GM23338 (cell line): ENCODE results near the gene DMRTC2. TPM values are rescaled to one million over a fixed set of nuclear protein-coding genes. Genes with fewer than 3 reads are reported as not detected.

ENCODE experiments used
- ATAC-seq: fragments of 200-7000 bp; cut with Tn5 transposase; 3 replicates; pipeline ENCODE4 v1.9.1; 2020
- DNase-seq: peaks from one replicate; pipeline ENCODE4 v3.0.0-alpha.2; 2015; ENCODE audit warnings: low spot score
- H2AFZ ChIP-seq: fragments of 200-600 bp; sonication (generic); 2 replicates; pipeline ENCODE4 v1.8.0; 2016; ENCODE audit warnings: antibody characterized with exemption, mild to moderate bottlenecking, moderate library complexity
- H3F3A ChIP-seq: fragments of 200-600 bp; sonication (generic); replicated peaks from 2 replicates; pipeline ENCODE4 v1.8.0; 2017; ENCODE audit warnings: antibody characterized with exemption, mixed run types, low read depth
- H3K27ac ChIP-seq: fragments of 200-600 bp; sonication (generic); 2 replicates; pipeline ENCODE4 v1.6.1; 2016; ENCODE audit warnings: low read depth
- H3K27me3 ChIP-seq: fragments of 200-600 bp; sonication (generic); 2 replicates; pipeline ENCODE4 v1.8.0; 2016; ENCODE audit warnings: mild to moderate bottlenecking, mixed run types, moderate library complexity; ENCODE audit not compliant: insufficient read depth
- H3K36me3 ChIP-seq: fragments of 200-600 bp; sonication (generic); 2 replicates; pipeline ENCODE4 v1.8.0; 2016; ENCODE audit warnings: mild to moderate bottlenecking; ENCODE audit not compliant: insufficient read depth
- H3K4me1 ChIP-seq: fragments of 200-600 bp; sonication (generic); 2 replicates; pipeline ENCODE4 v1.8.0; 2016; ENCODE audit warnings: mild to moderate bottlenecking, moderate library complexity; ENCODE audit not compliant: insufficient read depth
- H3K4me2 ChIP-seq: fragments of 200-600 bp; sonication (generic); 2 replicates; pipeline ENCODE4 v1.7.1; 2017; ENCODE audit warnings: mixed run types
- H3K4me3 ChIP-seq: fragments of 200-600 bp; sonication (generic); 2 replicates; pipeline ENCODE4 v1.6.1; 2016; ENCODE audit warnings: mixed run types
- H3K79me2 ChIP-seq: fragments of 200-600 bp; sonication (generic); replicated peaks from 2 replicates; pipeline ENCODE4 v1.8.0; 2017; ENCODE audit warnings: mild to moderate bottlenecking; ENCODE audit not compliant: insufficient read depth
- H3K9me2 ChIP-seq: fragments of 200-600 bp; sonication (generic); 2 replicates; pipeline ENCODE4 v1.8.0; 2017; ENCODE audit not compliant: insufficient read depth
- H4K20me1 ChIP-seq: fragments of 200-600 bp; sonication (generic); replicated peaks from 2 replicates; pipeline ENCODE4 v1.8.0; 2017; ENCODE audit warnings: mild to moderate bottlenecking; ENCODE audit not compliant: insufficient read depth
- H3K27ac Mint-ChIP-seq: 2 replicates; pipeline ENCODE4 v1.8.0; 2020; ENCODE audit warnings: inconsistent platforms, mild to moderate bottlenecking, moderate library complexity, mixed read lengths
- H3K27me3 Mint-ChIP-seq: 3 replicates; pipeline ENCODE4 v1.8.0; 2022; ENCODE audit warnings: low read depth, mild to moderate bottlenecking, moderate library complexity, mixed read lengths, inconsistent platforms; ENCODE audit not compliant: insufficient read depth, poor library complexity
- H3K36me3 Mint-ChIP-seq: 3 replicates; pipeline ENCODE4 v1.8.0; 2021; ENCODE audit warnings: low read depth, mild to moderate bottlenecking, inconsistent platforms, moderate library complexity, mixed read lengths
- H3K4me1 Mint-ChIP-seq: 3 replicates; pipeline ENCODE4 v1.8.0; 2020; ENCODE audit warnings: mild to moderate bottlenecking, inconsistent platforms, mixed read lengths
- H3K4me3 Mint-ChIP-seq: 3 replicates; pipeline ENCODE4 v1.8.0; 2021; ENCODE audit warnings: moderate library complexity, mild to moderate bottlenecking, inconsistent platforms, mixed read lengths
- H3K9me3 Mint-ChIP-seq: 3 replicates; pipeline ENCODE4 v1.8.0; 2020; ENCODE audit warnings: moderate library complexity, mild to moderate bottlenecking, inconsistent platforms, mixed read lengths
- polyA plus RNA-seq: library from polyadenylated mRNA; unstranded; fragments of >200 nt; fragmentation: Nextera tagmentation; extraction: Ambion mirVana; gene quantifications from 2 replicates; pipeline ENCODE4 v1.2.1, GENCODE V29; 2016
- total RNA-seq: library from RNA; depleted of rRNA; stranded (reverse); fragments of >200 nt; shearing (Covaris generic); gene quantifications from 2 replicates; pipeline ENCODE4 v1.2.3, GENCODE V29; 2014
- TF ChIP-seq, protein P1 (sequence below): fragments of 250-450 bp; sonication (Bioruptor Pico); IDR thresholded peaks from 2 replicates; pipeline ENCODE4 v1.5.0; 2020; ENCODE audit warnings: mild to moderate bottlenecking, moderate library complexity

Gene DMRTC2
- total and polyA plus RNA-seq, 2 experiments from 2014 or later = 0.21 TPM; not detected in 1

GRCh38 chr19:41807176-41807575, 37.7 kb upstream of the DMRTC2 start (continued):
- TF ChIP-seq, protein P1, sequence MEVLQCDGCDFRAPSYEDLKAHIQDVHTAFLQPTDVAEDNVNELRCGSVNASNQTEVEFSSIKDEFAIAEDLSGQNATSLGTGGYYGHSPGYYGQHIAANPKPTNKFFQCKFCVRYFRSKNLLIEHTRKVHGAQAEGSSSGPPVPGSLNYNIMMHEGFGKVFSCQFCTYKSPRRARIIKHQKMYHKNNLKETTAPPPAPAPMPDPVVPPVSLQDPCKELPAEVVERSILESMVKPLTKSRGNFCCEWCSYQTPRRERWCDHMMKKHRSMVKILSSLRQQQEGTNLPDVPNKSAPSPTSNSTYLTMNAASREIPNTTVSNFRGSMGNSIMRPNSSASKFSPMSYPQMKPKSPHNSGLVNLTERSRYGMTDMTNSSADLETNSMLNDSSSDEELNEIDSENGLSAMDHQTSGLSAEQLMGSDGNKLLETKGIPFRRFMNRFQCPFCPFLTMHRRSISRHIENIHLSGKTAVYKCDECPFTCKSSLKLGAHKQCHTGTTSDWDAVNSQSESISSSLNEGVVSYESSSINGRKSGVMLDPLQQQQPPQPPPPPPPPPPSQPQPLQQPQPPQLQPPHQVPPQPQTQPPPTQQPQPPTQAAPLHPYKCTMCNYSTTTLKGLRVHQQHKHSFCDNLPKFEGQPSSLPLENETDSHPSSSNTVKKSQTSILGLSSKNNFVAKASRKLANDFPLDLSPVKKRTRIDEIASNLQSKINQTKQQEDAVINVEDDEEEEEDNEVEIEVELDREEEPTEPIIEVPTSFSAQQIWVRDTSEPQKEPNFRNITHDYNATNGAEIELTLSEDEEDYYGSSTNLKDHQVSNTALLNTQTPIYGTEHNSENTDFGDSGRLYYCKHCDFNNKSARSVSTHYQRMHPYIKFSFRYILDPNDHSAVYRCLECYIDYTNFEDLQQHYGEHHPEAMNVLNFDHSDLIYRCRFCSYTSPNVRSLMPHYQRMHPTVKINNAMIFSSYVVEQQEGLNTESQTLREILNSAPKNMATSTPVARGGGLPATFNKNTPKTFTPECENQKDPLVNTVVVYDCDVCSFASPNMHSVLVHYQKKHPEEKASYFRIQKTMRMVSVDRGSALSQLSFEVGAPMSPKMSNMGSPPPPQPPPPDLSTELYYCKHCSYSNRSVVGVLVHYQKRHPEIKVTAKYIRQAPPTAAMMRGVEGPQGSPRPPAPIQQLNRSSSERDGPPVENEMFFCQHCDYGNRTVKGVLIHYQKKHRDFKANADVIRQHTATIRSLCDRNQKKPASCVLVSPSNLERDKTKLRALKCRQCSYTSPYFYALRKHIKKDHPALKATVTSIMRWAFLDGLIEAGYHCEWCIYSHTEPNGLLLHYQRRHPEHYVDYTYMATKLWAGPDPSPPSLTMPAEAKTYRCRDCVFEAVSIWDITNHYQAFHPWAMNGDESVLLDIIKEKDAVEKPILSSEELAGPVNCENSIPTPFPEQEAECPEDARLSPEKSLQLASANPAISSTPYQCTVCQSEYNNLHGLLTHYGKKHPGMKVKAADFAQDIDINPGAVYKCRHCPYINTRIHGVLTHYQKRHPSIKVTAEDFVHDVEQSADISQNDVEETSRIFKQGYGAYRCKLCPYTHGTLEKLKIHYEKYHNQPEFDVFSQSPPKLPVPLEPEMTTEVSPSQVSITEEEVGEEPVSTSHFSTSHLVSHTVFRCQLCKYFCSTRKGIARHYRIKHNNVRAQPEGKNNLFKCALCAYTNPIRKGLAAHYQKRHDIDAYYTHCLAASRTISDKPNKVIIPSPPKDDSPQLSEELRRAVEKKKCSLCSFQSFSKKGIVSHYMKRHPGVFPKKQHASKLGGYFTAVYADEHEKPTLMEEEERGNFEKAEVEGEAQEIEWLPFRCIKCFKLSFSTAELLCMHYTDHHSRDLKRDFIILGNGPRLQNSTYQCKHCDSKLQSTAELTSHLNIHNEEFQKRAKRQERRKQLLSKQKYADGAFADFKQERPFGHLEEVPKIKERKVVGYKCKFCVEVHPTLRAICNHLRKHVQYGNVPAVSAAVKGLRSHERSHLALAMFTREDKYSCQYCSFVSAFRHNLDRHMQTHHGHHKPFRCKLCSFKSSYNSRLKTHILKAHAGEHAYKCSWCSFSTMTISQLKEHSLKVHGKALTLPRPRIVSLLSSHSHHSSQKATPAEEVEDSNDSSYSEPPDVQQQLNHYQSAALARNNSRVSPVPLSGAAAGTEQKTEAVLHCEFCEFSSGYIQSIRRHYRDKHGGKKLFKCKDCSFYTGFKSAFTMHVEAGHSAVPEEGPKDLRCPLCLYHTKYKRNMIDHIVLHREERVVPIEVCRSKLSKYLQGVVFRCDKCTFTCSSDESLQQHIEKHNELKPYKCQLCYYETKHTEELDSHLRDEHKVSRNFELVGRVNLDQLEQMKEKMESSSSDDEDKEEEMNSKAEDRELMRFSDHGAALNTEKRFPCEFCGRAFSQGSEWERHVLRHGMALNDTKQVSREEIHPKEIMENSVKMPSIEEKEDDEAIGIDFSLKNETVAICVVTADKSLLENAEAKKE = no peak

GRCh38 chr19:41808663-41809566, 35.9 kb upstream of the DMRTC2 start:
- no peak overlapping the region for H3K4me2 ChIP-seq
- peaks cover 11% of the 10 kb centered on the region for H3K27me3 Mint-ChIP-seq

More at GRCh38 chr19:41808663-41809566, 35.9 kb upstream of the DMRTC2 start:
- Histone ChIP-seq H3F3A (no peaks in the 10 kb centered on the region), H3K27me3 (no peaks in the 10 kb centered on the region), H3K36me3 (no peaks in the 10 kb centered on the region), H3K4me3 (no peak overlapping the region), H3K9me2 (no peaks in the 10 kb centered on the region), H2AFZ (no peak overlapping the region), H3K79me2 (no peaks in the 10 kb centered on the region), H4K20me1 (no peaks in the 10 kb centered on the region), H3K27ac (no peak overlapping the region), H3K4me1 (no peaks in the 10 kb centered on the region)
- ATAC-seq (no peak), DNase-seq (no peak)
- no peak overlapping the region for H3K4me3 Mint-ChIP-seq
- TF ChIP-seq, protein P1 = no peak
- H3K4me1 Mint-ChIP-seq = no peaks in the 10 kb centered on the region
- no peaks in the 10 kb centered on the region for H3K36me3 Mint-ChIP-seq
- no peak overlapping the region for H3K27ac Mint-ChIP-seq
- no peaks in the 10 kb centered on the region for H3K9me3 Mint-ChIP-seq
